NCI-H146 (cell line): ENCODE measurements around the gene STOX2.

Source experiments
- DNase-seq: peaks from one replicate; lab custom pipeline; 2025; lab: John Stamatoyannopoulos, UW

STOX2 gene

DNA sequence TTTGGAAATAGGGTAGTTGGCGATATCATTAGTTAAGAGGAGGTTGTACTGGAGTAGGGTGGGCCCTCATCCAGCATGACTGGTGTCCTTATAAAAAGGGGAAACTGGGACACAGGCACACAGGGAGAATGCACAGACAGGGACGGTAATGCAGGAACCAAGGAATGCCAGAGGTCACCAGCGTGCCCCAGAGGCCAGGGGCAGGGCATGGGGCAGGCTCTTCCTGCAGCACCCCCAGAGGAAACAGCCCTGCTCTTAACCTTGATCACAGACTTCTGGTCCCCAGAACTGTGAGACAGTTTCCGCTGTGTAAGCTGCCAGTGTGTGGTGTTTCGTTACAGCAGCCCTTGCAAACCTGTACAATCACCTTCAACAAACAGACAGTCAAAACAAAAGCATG, 15.9 kb upstream of the STOX2 start:
- DNase-seq, result no peak

DNA sequence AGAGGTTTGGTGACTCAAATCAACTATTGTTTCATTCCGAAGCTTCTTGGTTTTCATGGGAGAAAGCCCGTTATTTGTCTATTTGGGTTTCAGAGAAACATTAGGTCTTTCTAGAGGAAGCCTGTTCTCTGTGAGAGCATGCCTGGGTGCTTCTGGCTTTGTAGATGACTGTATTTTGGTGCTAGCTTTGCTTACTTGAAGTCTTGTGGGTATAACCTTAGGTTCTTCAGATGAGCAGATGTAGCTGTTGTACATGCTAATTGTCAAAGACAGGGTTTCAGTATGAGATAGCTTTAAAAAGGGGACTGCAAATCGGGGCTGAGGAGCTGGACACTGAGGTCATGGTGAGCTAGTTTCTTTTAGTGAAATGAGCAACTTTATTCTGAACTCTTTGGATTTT, 7.9 kb upstream of the STOX2 start:
- DNase-seq, result no peak

DNA sequence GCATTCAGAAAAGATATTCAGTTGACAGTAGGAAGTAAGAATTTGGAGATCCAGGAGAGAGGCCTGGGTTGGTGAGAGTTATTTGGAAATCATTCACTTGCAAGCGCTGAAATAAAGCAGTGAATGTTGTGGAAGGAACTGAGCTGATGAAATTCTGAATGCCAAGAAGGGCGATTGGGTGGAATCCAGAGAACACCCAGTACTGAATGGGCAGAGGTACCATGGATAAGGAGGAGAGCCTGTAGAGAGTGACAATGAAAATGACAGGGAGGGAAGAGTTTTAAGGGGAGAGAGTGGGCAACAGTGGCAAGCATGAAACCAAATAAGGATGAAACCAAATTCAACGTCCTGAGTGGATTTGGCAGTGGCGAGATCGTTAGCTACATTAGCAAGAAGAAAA, 6.7 kb upstream of the STOX2 start:
- DNase-seq, result no peak

DNA sequence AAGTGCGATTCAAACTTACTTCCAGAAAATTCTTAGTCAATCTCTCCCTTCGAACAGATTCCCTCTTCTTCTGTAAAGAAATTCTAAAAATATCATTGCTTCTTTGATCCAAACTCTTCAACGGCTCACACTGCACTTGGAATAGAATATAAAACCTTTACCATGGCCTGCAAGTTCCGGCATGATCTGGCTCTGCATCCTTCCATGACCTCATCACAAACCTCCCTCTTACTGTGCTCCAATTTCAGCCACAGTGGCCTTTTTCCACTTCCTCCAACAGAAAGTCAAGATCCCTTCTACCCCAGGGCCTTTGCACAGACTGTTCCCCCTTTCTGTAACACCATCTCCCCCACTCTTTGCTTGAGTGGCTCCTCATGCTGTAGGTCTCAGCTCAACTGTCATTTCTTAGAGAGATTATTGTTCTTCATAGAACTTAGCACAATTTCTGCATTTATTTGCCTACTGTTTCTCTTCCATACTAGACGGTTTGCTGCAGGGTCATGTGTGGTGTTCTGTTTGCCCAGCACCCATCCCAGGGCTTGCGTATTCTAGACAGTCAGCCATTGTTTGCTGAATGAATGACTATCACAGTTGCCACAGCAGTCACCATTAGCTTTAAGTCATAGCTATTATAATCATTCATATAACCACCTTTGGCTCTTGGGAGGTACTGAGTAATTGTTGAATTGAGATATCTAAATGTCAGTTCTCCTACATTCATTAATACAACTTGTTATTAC, 1.9 kb upstream of the STOX2 start:
- DNase-seq, result no peak

DNA sequence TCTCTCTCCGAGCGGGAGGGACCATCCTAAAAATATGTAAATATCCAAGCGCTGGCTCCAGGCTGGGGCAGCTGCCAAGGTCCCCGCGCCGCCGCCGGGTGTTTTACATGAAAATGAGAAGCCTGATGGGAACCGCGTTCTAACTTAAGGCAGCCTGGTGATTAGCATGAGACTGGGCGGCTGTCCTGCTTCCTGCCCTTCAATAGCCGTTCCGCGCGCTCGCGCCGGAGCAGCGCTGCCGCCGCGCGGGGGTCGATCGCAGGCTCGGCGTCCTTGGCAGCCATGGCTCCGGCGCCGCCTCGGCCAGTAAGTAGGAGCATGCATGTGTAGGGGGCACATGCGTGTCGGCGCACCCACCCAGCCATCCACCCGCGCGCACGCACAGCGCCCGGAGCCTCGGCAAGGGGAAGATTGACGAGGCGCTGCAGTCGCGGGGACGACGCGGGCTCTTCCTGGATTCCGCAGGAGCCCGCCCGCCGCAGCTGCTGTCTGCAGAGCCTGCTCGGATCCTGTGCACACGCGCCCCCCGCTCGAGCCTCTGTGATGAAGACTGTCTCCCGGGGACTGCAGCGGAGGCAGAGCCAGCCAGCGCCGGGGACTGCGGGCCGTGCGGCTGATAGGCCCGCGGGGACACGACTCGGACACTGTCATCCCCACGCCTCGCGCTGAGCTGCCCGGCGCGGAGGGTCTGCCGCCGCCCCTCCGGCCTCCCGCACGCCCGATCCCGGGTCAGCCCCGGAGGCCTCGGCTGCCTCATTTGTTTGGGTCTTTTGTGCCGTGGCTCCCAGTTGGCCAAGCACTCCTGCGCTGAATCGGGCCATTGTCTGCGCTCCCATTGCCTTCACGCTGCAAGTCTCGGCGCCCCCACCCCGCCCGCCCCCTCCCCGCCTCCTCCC, 734 bp downstream of the STOX2 start:
- peak; percentile 2 for DNase-seq

DNA sequence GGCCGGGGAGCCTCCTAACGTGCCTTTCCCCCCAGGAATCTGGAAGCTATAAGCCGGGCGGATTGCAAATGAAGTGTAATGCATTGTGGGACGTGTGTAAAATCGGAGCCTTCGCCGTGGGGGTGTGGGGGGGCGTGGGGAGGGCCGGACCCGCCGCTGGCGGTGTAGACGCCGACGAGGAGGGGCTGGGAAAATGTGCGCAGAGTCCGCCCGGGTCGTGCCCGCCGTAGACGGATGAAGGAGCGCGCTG, 1.3 kb downstream of the STOX2 start:
- no peak for DNase-seq

DNA sequence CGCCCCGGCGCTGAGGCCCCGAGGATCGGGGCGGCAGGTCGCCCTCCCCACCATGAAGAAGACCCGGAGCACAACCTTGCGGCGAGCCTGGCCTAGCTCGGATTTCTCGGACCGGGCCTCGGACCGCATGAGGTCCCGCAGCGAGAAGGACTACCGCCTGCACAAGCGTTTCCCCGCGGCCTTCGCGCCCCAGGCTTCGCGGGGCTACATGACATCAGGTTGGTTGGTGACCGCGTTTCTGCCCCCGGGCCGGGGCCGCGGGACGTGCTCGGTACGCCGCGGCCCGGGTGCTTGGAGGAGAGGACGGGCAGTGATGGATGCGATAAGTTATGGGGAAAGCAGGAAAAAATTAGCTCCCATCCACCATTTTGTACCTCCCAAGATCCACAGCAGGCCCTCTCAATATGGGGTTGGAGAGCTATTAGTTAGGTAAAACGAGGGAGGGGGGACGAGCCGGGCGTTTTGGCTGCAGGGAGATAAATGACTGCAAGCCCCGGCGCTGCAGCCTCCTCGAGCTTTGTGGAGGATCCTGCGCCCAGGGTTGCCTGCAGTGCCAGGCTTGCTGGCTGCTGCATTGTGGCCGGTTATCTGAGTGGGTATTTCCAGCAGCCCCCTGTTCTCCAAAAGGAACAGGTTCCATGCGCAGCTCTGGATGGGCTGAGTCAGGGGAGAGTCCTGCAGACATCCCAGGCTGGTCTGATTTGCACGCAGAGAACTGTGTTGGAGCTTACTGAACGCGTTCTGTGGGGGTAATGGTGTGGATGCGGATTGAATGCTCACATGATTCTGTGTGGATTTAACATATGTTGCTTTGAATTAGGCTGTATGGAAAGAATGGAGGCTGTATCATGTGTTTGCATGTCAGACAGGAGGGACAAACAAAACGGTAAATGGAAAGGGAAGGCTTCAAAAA, 1.9 kb downstream of the STOX2 start:
- DNase-seq, result no peak

DNA sequence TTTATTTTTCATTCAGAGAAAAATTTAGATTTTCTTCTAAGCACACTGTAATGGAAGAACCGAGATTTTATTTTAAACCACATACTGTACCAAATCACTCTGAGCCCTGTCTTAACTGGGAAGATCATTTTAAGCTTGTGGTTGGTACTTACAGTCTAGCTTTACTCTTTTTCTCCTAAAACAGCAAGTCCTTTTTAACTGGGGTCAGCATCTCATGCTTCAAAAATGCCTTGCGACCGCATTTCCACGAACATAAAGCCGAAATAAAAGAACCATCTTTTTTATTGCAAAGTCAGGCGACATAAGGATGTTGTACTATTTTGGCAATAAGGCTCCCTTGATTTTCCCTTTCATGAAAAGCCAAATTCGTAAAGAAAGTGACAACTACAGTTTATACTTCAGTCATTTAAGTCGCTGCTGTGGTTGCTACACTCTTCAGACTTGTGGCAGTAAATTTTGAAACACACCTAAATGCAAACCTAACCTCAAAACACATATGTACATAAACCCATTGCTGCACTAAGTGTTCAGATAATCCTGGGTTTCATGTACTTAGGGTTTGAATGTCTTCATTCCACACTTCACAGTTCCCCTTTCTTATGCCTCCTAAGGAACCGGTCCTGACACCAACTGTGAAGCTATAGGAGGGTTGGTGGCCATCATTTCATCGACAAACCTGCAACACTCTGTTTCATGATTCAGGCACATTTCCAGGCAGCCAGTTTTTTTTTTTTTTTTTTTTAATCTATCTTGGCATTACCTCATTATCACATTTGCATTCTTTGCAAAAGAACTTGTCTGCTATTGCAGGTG, 3.0 kb downstream of the STOX2 start:
- no peak for DNase-seq

DNA sequence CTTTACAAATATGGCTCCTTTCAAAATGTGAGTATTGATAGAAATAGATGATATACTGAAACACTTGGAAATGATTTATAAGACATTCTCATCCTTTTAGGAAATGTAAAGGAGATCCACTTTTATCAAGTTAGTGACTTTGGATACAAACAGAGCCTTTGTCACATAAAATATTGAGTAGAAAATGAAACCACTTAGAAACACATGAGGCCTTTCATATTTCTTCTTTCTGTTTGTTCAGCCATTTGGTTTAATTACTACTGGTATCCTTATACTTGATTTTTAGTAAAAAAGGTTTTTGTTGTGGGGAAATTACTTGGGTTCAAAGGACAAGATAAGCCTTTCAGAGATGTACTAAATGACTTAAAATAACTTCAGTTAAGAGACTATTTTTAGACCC, 4.1 kb downstream of the STOX2 start:
- DNase-seq, result no peak

DNA sequence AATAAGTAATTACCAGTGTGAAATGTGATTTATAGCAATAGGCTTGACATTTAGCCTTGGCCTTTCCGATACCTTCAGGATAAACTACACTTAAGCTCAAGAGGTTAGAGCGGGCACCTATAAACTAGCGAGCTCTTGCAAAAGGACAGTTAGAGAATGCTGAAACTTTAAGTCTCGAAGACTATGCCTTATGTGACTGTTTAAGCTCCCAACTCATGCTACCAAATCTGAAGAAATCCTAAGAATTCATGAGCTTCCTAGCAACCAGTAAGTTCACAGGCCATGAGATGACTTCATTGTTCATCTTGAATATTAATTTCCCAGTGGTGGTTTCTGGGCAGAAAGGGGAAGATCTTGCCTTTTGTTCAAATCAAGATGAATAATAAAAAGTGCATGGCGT, 4.7 kb downstream of the STOX2 start:
- no peak for DNase-seq

DNA sequence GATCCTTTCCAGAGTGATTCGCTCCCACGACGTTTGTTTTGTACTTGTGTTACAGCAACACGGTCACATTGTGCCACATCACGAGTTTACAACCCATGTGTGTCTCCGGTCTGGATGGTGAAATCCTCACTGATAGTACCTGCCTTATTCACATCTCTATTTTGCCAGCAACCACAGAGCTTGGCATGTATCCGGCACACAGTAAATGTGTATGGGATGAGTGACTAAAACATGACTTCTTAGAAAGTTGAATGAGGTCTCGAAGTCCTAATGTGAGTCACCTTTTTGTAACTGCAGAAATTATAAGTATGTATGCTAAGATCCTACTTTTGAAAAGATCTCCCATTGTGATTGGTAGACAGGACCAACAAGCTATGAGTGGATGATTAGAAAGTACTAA, 7.5 kb downstream of the STOX2 start:
- DNase-seq, result no peak

DNA sequence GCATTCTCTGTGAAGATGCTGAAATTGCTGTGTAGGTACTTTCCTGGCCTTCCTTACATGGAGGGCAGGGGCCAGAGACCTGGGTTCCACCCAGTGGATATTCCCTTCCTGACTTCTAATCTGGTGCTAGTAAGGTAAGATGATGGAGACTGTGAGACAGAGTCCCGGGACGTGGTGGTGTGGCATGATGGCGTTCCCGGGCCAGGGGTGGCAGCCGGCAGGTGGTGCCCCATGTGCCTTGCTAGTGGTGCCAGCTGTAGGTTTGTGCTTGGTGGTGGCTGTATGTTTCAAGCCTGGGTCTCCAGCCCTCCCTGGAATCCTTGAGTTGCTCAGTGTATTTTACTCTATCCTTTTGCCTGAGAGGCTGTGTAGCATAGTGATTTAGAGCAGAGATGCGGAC, 10.9 kb downstream of the STOX2 start:
- DNase-seq, result no peak

DNA sequence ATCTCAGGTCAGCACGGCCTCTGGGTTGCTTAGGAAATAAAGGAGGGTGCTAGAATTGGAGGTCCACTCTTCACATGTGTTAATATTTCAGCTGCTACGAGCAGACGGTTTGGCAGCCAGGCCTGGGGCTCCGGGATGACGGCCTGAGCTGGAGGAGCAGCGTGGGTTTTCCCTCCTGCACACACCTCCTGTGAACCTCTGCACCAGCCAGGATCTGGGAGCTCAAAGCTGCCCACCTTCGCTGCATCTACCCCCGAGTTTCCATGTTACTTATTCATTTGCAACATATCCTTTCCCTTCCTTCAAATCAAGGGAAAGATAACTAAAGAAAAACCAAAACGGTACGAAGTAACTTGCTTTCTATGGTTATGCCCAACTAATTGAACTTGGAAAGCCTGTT, 13.6 kb downstream of the STOX2 start:
- DNase-seq, result no peak

DNA sequence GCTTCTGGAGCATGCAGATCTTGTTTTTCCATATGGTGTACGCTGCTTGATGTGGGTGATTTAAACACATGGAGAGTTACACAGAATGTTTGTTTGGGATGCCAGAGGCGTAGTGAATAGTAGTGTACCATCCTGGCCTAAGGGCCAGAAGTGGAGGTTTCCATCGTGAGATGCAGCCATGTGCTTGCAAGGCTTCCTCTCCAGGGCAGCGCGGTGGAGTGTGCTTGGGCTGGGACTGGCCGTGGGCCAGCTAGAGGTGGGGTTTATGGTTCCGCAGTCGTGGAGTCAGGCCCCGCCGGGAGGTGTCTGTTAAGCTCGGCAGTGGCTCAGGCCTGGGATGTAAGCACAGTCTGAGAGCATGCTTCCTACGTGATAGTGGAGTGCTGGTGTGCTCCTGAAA, 14.0 kb downstream of the STOX2 start:
- DNase-seq, result no peak

DNA sequence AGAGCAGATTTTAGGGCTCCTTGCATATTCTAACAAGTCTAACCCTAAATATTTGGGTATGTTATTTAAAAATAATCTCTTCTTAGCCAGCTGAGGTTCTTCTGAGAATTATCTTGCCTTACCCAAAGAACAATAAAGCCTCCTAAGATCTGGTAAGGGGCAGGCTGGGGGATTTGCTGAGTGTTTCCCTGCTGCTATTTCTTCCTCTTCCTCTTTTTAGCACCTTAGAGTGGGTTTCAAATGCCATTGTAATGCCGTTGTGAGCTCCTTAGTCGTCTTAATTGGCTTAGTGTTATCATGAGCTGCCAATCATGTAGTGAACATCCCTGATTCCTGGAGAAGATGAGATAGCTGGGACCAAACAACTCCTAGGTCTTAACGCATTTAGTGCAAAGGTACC, 15.4 kb downstream of the STOX2 start:
- no peak for DNase-seq

DNA sequence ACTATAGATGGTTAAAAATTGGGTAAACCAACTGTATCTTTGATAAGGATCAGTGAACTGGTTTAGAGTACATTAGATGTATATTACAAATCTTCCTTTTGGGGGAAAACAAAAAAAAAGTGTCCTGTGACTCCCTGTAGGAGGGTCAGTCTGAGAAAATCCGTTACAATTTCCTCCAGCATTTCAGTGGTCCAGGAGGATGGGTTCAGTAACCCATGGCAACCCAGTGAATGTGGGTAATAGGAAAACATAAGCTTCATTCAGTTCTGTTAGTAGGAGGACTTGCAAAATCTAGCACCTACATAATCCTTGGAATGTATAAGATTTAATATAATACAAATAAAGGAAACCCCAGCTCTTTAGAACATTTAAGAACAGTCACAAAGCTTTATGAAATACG, 16.2 kb downstream of the STOX2 start:
- no peak for DNase-seq

DNA sequence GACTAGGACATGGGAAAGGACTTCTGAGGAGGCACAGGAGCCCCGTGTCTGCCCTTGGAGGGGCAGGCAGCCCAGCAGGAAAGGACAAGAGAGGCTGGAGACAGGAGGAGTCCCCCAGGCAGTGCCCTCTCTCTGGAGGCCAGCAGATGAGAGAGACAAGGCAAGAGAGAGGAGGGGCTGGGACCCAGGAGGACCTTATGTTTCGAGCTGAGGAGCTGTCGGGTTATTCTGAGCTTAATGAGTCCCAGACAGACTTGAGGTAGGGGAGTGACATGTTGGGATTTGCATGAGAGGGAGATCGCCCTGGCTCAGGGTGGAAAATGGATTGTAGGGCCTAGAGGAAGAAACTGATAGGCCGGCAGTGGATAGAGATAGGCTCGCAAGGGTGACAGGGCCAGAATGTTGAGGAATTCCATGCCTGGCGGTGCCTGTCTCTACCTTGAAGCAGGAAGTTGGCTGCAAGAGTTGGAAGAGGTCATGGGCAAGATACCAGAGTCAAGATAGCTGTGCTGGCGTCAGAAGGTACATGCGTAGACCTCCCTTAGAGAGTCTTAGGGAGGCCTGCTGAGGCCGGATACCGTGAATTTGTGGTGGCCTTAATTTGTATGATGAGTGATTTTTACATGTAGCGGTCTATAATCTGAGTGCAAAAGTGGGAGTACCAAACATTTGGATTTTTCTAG, 19.4 kb downstream of the STOX2 start:
- no peak for DNase-seq

DNA sequence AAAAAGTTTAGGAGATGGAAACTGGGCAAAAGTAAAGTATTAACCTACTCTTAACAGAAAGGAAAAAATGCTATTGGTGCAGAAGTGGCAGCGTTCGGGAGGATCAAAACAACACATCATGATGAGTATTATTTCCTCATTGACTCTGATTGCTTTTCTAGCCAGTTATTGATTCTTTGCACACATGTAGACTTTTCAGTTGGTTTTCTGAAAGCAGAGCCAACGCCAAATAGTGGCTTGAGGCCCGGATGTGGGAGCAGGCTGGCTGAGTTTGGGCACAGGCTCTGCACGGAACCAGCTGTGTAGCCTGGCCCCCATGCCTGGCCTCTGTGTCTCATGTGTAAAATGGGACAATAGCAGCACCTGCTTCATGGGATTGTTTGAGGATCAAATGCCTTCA, 21.8 kb downstream of the STOX2 start:
- DNase-seq, result no peak

DNA sequence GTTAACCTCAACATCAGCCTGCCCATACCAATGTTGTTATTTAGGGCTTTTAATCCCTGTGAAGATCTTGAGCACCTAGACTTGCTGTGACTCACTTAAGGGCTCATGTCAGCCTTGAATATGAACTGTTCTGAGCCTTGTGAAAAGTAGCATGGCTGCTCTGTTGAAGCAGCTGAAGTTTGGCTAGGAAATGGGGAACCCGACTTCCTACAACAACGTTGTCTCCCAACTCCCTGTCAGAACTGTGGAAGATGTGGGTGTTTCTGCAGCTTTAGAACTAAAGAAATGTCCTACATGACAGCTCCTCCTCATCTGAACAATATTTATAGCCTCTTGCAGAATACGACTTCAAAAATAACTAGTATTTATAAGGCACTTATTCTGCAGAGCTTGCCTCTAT, 27.5 kb downstream of the STOX2 start:
- no peak for DNase-seq

DNA sequence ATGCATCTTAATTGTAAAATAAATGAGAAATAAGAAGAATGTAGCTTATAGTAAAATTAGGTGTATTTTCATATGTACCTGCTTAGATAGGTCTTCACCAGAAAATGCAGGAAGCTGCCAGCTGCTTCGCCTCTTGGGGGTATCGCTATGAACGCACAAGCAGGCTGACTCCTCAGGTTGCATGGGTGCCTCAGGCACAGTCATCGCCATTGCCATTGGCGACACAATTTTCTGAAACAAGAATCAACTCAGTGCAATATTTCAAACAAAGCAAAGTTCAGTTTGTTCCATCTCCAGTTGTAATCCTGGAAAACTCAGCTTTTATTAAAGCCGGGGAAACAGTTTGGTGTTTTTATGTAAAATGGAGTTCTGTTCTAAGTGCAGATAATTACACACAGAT, 29.7 kb downstream of the STOX2 start:
- DNase-seq, result no peak

DNA sequence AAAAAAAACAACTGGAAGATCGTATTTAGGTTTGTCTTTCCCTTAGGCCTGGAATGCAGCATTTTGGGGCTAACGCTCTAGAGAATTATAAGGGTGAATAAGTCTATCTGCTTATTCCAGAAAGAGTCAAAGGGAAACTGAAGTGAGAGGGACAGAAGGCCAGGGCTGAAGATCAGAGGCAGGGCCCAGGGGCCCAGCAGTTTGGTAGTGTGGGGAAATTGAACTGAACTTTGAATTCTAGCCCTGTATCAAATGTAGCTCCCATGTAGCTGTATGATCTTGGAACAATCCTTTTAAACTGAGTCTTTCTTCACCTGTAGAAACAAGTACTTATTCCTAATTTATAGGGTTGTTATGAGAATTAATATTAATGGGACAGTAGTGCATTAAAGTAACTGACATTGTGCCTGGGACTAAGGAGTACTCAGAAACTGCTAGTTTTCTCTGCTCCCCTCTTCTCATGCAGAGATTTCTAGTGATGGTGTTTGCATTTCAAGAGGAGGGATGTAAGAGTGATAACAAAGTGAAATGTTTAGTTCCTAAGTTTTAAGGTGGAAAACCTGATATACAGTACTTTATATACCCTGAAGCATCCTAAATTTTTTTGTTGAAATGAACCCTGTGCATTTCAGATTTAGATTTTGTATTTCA, 30.4 kb downstream of the STOX2 start:
- no peak for DNase-seq
